ENCODE measurements around the gene ISG20L2.
"Not testable (repeated sequence)": the region's sequence is repeated elsewhere in the genome, so short reads cannot be mapped to it uniquely, and the experiment has no call there.

Gene ISG20L2, protein sequence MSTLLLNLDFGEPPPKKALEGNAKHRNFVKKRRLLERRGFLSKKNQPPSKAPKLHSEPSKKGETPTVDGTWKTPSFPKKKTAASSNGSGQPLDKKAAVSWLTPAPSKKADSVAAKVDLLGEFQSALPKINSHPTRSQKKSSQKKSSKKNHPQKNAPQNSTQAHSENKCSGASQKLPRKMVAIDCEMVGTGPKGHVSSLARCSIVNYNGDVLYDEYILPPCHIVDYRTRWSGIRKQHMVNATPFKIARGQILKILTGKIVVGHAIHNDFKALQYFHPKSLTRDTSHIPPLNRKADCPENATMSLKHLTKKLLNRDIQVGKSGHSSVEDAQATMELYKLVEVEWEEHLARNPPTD

DNA sequence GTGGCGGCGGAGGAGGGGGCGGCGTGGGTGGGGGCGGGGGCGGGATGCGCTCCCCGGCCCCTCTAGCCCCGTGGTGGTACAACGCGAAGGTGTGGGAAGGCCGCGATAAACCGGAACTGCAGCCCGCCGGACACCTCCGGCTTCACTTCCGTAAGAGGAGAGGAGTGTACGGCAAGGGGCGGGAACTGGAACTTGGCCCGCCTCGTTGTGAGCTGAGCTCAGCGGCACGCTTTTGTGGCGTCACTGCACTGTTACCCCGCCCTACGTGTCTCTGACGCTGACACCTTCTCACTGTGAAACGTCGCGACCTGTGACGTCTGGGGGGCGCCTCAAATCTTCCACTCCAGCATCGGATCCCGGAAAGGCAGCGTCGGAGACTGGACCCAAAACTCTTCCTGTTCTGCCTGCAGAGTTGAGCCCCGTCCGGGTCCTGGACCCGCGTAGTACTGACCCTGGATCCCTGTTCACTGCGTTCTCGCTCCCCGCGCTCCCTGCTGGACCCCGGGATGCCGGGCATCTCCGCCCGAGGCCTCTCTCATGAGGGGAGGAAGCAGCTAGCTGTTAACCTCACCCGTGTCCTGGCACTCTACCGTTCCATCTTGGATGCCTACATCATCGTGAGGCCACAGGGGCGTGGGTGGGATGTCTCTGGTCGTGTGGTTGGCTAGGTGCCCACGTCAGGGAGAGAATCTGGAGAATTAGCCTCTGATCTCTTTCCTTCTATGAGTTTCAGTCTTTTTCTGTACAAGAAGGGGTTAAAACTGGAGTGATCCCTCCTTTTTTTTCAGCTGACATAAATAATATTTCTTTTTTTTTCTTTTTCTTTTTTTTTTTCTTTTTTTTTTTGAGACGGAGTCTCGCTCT, at the start of gene ISG20L2:
Gene ISG20L2, minus strand, starts transcription at position 168 of the 864 bp plus-strand sequence. CDS start 1,114 bp downstream, outside the sequence.
- peak; percentile 93 for DNase-seq (ENCODE audit: low read depth)

DNA sequence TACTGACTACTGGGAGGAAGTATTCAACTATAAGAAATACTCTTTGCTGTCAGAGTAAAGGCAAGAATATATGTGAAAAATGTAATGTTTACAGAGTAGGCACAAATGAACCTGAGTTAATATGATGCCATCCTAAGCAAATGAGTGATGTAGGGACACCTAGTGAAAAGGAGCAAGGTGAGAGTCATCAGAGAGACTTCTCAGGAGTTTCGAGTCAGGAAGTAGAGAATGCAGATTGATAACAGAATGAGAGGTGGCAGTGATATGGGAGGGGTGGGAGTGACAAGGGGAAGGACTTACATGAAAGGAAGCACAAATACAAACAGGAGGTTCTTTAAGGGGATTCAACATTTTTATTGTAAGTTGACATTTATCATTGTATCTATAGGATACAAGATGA, 49.0 kb upstream of the ISG20L2 start:
- no peak for DNase-seq (ENCODE audit: low read depth)

DNA sequence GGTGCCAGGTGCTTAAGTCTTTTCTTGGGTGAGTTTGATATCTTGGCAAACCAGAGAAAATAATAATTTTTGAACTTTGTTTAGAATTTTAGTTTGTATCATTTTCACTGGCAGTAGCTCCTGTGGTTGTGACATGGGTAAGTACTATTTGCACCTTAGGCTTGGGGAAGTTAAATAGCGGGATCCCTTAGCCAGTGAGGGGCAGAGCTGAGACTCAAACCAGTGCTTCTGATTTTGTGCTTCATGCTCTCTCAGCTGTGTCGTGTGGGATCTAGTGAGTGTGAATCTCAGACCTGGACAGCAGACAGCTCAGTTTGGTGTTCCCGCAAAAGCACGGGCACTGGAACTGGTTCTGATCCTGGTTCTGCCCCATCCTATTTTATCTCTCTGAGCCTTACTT, 48.4 kb upstream of the ISG20L2 start:
- DNase-seq (ENCODE audit: low read depth) = no peak

DNA sequence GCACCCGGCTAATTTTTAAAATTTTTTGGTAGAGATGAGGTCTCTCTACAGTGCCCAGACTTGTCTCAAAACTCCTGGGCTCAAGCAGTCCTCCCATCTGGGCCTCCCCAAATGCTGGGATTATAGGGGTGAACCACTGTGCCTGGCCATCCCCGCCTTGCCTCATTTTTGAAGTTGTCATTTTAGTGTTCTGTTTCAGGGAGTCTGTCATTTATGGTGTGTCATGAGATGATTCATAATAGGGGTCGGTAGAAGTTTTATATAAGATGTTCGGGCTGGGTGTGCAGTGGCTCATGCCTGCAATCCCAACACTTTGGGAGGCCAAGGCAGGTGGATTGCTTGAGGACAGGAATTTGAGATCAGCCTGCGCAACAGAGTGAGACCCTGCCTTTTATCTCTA, 47.2 kb upstream of the ISG20L2 start:
- no peak for DNase-seq (ENCODE audit: low read depth)

DNA sequence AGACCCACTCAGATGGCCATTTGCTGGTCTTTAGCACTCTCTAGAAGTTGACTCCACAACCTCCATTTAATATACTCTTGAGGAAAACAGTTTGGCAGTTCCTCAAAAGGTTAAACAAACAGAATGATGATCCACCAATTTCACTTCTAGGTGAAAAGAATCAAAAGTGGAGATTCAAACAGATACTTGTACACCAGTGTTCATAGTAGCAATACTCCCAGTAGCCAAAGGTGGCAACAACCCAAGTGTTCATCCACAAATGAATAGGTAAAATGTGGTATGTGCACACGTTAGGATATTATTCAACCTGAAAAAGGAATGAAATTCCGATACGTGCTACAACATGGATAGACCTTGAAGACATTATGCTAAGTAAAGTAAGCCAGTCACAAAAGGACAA, 45.0 kb upstream of the ISG20L2 start:
- no peak for DNase-seq (ENCODE audit: low read depth)

DNA sequence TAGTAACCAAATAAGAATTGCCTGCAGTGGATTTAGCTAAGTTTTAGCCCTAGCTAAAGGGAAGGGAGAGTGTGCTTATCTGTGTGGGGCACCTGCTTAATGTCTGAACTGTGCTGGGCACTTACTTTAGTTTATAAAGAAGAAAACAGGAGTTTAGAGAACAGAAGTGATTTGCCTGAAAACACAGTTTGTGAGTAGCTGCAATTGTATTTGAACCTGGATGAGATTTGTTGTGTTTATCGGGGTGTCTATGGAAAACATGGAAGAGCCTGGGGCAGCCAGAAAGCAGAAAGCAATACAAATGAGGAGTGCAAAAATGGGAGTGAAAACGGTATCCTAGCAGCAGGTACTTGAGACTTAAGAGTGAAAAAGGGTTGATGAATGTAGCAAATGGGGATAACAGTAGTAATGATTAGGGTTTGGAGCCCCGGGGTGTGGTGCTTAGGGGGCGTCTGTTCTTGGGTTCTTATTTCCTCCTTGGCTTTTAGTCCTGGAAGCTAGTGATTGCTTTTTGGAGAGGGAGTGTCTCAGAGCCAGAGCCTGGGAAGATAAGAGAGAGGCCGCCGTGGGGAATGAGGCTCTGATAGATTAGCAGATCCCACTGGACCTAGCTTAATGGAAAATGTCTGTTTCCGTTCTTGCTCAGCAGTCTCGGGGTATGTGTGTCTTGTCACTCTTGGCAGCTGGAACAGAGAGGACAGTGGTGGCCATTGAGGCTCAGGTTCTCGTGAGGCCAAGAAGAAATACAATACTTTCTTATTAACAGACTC, 44.3 kb upstream of the ISG20L2 start:
- no peak for DNase-seq (ENCODE audit: low read depth)

DNA sequence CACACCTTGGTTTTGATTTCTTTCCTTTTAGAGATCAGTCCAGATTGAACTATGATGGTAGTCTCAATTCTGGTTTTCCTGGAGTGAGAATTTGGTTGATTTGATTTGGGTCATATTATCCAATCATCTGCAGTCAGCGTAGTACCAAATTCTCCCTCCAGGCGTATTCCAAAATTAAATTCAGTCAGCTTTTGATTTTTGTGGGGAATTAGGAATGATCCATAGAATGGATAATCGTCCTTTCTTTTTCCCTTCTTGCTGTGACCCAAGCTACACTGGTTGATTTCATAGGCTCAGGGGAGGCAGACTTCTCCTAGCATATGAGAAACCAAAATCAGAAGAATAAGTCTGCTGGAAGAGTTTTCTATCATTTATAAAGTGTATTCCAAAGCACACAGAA, 43.7 kb upstream of the ISG20L2 start:
- DNase-seq (ENCODE audit: low read depth) = no peak

DNA sequence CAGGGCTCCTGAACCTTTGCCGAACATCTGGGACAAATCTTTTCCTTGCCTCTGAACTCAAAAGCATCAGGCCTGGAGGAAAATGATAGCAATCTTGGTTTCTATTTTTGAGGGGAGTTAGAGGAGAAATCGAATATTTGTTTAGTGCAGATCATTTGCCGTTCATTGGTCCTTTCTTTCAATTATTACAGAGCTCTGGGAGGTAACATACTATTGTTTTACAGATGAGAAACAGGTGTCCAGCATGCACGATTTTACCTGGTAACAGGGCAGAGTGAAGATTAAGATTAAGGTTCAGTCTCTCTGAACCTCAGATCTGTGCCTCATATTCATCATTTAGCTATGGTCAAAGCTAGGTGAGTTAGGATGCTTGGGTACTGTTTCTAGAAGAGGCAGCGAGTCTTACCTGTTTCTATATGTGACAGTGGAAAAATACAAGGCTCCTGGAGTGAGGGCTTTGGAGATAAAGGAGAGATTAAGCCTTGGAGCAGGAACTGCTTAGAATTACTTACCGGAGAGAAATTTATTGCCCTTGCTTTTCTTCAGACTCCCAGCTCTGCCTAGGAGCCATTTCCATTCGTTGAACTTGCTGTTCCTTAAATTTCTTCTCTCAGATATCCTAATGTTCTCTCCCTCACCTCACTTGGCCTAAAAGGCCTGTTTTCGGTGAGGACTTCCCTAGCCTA, 40.2 kb upstream of the ISG20L2 start:
- no peak for DNase-seq (ENCODE audit: low read depth)

DNA sequence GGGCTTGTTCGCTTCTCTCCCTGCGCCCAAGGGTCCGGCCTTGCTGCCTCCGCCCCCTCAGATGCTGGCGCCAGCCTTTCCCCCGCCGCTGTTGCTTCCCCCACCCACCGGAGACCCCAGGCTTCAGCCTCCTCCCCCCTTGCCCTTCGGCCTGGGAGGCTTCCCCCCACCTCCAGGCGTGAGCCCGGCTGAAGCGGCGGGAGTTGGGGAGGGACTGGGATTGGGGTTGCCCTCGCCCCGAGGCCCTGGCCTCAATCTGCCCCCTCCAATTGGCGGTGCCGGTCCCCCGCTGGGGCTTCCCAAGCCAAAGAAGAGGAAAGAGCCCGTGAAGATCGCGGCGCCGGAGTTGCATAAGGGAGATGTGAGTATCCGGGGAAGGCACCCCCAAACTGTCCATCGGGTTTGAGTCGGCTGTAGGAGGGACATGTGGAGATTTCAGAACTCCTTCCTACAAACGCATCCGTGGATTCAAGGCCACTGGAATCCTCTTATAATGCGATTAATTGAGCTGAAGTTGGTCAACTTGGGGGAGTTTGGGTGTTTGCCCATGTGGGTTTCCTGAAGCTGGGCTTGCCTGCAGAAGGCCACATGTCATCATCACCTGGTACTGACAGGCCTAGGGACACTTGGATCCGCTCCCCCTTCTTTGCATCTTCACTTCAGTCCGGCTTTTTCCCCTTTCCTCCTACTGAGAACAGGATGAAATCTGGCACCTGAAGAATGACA, 39.5 kb upstream of the ISG20L2 start:
- no peak for DNase-seq (ENCODE audit: low read depth)

DNA sequence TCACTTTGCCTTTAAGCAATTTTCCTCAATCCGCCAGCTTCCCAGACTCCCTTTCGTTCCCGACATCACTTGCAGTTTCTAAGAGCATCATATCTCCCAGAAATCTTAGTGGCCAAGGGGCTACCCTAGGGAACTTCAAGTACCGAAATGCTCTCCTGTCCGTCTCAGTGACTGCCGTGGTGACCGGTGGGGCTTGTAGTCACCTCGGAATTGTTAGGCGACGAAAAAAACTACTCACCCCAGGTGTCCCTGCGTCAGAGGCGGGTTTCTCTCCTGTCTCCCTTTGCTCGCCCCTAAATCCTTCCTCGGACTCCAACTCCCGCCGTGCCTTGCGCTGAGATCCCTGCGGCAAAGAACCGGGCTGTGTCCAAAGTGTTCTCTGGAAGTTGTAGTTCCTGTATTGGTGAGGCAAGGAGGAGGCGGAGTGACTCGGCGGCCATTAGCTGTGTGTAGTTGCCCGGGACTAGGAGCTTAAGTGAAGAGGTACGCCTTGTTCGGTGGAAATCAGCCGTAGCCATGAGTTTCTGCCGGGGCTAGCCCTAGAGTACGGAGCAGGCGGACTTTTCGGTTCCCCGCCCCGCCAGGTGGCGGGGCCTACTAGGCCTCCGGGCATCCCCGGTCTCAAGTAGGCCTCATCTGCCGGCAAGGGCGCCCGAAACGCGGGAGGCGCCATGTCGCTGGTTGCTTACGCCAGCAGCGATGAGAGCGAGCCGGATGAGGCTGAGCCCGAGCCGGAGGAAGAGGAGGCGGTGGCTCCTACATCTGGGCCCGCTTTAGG, 38.7 kb upstream of the ISG20L2 start, which contains the start of gene PRCC:
Gene PRCC, plus strand, starts transcription at position 435 of the 778 bp plus-strand sequence. Its CDS starts 237 bp downstream, at position 672.
- peak; percentile 100 for DNase-seq (ENCODE audit: low read depth)

DNA sequence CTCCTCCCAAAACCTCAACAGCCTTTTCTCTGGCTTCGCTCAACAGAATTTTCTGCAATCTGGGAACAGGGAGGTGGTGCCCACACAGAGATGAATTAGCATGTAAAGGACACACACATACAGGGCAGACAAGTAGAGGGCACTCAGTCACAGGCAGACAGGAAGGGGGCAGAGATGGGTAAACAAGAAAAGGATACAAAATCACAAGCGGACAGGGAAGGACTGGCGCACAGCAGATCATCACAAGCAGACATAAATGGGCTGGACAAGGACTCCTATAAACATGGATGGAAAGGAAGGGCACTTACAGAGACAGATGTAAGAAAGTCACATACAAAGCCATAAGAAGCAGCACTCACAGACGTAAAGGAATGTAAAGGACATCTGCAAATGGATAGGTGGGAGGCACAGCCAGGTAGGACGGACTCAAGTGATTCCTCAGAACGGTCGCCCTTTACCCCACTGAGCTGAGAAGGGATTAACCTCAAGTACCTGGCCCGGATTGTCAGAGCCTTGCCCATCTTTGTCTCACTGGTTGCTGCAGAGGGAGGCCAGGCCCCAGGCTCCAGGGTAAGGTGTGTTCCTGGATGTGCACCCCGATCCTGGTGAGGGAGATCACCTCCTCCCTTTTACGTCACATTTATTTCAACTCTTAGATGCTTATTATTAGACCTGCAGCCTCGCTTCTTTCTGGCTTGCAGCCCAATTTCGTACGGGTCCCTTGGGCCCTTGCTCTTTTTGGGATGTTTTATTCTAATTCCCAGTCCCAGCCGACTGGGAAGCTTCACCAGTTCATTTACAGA, 37.9 kb upstream of the ISG20L2 start:
- DNase-seq (ENCODE audit: low read depth) = no peak

DNA sequence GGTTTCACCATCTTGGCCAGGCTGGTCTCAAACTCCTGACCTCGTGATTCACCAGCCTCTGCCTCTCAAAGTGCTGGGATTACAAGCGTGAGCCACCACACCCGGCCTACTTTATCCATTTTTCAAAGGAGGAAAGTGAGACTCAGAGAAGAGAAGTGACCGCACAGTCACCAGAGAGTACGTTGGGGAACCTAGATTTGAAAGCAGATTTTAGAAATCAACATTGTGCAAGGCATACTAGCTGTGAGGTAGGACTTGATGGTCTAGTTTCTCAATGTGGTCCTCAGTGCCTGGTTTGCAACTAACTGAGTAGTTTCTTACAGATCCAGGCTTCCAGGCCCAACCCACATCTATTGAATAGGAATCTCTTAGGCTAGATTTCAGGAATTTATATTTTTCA, 37.1 kb upstream of the ISG20L2 start:
- DNase-seq (ENCODE audit: low read depth) = no peak

DNA sequence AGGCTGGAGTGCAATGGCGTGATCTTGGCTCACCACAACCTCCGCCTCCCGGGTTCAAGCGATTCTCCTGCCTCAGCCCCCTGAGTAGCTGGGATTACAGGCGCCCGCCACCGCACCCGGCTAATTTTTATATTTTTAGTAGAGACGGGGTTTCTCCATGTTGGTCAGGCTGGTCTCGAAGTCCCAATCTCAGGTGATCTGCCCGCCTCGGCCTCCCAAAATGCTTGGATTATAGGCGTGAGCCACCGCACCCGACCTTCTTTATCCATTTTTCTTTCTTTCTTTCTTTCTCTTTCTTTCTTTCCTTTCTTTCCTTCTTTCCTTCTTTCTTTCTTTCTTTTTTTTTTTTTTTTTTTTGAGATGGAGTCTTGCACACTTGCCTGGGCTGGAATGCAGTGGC, 36.6 kb upstream of the ISG20L2 start:
- DNase-seq (ENCODE audit: low read depth) = not testable (repeated sequence)

DNA sequence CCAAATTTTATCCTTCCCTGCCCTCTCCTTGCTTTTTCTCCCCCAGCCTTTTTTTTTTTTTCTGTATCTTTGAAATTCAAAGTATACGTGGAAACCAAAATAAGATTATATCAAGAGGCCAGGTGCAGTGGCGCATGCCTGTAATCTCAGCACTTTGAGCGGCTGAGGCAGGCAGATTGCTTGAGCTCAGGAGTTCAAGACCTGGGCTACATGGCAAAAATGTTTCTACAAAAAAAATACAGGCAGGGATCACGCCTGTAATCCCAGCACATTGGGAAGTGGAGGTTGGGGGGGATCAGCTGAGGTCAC, 32.2 kb upstream of the ISG20L2 start:
- no peak for DNase-seq (ENCODE audit: low read depth)

DNA sequence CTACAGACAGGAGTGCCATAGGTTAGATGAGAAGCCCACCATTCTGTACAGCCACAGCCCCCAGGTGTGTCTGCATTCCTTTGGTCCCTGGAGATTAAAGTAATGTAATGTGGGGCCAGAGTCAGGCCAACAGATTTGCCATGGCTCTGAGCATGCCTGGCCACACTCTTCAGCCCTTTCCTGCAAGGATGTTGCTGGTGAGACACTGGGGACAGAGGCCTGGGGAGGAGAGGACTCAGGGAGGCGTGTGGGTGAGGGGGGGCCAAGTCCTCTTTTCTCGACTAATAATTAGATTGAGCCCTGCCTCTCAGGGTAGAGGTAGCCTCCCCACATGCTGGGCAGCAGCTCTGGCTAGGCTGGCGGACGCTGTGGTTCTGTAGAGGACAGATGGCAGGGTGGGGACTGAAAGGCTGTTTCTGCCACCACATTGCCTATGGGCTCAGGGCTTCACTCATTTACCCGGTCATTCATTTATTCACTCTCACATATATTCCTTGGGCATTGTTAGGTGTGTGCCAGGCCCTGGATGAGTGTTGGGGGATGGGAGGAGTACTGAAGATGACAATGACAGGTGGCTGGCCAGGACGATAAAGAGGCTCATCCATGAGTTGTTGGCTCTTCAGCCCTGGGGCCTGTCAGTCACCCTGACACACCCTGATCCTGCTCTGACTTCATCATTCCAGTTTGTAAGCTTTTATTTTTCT, 31.7 kb upstream of the ISG20L2 start:
- DNase-seq (ENCODE audit: low read depth) = no peak

DNA sequence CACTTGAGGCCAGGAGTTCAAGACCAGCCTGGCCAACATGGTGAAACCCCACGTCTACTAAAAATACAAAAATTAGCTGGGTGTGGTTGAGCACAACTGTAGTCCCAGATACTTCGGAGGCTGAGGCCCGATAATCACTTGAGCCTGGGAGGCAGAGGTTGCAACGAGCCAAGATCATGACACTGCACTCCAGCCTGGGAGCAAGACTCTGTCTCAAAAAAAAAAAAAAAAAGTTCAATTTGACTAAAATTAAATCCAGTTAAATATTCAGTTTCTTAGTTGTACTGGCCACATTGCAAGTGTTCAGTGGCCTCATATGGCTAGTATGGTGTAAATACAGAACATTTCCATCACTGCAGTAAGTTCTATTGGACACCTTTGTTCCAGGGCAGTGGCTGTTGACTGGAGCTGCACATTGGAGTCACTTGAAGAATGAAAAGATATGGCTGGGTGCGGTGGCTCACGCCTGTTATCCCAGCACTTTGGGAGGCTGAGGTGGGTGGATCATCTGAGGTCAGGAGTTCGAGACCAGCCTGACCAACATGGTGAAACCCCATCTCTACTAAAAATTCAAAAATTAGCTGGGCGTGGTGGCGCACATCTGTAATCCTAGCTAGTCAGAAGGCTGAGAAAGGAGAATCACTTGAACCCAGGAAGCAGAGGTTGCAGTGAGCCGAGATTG, 29.1 kb upstream of the ISG20L2 start:
- not testable (repeated sequence) for DNase-seq (ENCODE audit: low read depth)

DNA sequence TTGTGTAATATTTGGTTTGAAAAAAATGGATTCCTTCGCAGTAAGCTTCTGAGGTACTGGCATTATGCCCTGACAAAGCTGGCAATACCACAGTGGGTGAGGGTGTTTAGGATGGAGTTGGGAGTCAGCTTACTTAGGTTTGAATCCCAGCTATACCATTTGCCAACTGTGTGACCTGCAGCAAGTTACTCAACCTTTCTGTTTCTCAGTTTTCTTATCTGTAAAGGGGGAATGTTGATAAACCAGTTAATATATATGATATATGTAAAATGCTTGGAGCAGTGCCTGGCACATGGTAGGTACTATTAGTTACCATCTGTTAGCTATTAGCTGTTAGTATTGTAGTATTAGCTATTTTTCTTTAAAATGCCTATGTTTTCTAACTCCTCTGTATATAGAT, 27.8 kb upstream of the ISG20L2 start:
- no peak for DNase-seq (ENCODE audit: low read depth)

DNA sequence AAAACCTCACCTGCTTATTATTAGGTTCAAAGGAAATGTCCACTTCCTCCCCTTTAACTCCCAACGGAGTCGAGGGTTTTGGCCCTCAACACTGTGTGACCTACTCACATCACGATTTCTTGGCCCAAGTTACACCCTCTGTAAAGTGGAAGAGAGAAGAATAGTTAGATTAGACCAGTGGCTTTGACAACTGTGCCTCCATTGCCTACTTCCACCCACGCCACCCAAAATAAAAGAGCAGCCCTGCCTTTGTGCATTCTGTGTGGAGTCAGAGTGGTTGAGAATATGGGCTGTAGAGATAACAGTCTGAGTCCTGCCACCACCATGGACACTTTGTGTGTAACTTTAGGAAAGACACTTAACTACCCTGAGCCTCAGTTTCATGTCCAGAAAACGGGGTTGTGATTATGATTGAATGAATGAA, 27.0 kb upstream of the ISG20L2 start:
- DNase-seq (ENCODE audit: low read depth) = no peak
